Muscle of back (tissue), 13 donors: ENCODE measurements around the gene CEP126. TPM values are rescaled to one million over a fixed set of nuclear protein-coding genes. Genes with fewer than 3 reads are reported as not detected.

Experiments
- DNase-seq, 3 donors: peaks; one replicate each; pipeline versions ENCODE4 v3.0.0 to v3.0.0-alpha.2; 2013
- long read RNA-seq, 9 donors: transcript quantifications; one replicate each; lab custom pipeline, GENCODE V29; 2026
- polyA plus RNA-seq, 10 donors: library from polyadenylated mRNA; unstranded; fragments of 120-200 nt; gene quantifications; one replicate each; pipeline ENCODE4 v1.2.1, GENCODE V29; 2013; ENCODE audit not compliant: insufficient read length in 10 of 10

Gene CEP126, protein sequence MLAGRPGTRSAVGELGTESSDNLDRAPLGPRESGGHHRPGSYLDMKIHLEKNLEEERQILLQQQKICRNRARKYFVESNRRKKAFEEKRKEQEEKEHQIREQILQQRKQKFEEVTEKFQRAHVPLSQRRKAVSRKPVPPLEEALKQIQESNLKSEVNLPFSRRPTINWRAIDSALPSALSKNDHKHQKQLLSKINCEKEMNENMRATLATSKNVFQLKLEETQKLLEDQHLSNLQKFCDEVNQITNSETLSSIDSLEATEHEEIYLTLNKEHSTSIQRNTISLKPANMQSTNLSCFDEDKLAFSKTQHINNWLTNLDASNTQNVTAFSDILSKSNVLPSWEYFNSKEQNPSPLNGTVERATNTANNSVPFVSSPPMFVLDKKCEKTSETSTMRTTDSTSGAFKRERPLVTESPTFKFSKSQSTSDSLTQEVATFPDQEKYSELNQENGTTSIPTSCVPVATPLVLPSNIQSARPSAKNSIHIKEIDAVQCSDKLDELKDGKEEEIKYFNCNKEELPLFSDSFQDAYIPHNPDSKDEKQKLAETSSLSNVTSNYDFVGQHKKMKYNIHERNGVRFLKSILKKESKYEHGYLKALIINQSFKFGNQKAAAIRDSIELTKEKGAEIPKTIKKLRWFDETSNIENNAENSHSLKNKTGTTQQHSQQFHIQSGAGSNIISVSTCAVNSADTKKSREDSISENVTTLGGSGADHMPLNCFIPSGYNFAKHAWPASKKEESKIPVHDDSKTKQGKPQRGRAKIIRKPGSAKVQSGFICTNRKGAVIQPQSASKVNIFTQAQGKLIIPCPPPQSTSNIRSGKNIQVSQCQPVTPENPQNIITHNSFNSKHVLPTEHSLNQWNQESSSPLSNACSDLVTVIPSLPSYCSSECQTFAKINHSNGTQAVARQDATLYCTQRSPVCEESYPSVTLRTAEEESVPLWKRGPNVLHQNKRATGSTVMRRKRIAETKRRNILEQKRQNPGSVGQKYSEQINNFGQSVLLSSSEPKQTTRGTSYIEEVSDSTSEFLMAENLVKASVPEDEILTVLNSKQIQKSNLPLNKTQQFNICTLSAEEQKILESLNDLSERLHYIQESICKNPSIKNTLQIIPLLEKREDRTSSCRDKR
- 1 to 10 TPM; 2.7 to 7.5 (median 4.3) TPM for polyA plus RNA-seq
- long read RNA-seq, donor 1, result 0 reads
- long read RNA-seq, donor 2, result 0 reads
- long read RNA-seq, donor 3, result 0 reads
- long read RNA-seq, donor 4, result 0 reads
- long read RNA-seq, donor 5, result 0 reads
- long read RNA-seq, donor 6, result 0 reads
- long read RNA-seq, donor 7, result 0 reads
- long read RNA-seq, donor 8, result 0 reads
- long read RNA-seq, donor 9, result 0 reads

DNA sequence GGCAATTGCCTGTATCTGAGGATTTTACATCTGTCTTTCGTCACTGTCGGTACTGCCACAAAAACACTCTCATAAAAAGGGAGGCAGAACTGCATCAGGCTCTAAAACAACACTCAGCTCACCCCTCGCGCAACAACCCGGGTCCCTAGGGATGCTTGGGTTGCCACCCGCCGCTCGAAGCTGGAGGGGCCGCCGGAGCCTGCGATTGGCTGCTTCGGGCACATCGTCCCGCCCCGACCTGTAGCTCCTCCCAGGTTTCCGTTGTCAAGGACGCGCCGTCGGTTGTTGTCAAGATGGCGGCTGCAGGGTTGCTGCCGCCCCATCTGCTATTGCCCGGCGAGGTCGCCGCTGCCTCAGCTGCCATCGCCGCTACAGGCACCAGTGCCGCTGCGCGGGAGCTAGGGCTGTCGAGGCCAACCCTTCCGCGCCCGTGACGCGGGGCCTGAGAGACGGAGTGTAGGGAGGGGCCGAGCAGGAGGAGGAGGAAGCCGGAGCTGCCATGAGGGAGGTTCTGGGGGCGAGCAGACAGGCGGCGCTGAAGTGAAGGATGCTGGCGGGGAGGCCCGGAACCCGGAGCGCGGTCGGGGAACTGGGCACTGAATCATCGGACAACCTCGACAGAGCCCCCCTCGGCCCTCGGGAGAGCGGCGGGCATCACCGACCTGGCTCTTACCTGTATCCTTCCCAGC is at the start of gene CEP126:
Gene CEP126, plus strand, starts transcription at position 273 of the 689 bp plus-strand sequence. Its CDS starts 275 bp downstream, at position 548.
- DNase-seq, result peak; percentile 95 to 99 (median 96)

DNA sequence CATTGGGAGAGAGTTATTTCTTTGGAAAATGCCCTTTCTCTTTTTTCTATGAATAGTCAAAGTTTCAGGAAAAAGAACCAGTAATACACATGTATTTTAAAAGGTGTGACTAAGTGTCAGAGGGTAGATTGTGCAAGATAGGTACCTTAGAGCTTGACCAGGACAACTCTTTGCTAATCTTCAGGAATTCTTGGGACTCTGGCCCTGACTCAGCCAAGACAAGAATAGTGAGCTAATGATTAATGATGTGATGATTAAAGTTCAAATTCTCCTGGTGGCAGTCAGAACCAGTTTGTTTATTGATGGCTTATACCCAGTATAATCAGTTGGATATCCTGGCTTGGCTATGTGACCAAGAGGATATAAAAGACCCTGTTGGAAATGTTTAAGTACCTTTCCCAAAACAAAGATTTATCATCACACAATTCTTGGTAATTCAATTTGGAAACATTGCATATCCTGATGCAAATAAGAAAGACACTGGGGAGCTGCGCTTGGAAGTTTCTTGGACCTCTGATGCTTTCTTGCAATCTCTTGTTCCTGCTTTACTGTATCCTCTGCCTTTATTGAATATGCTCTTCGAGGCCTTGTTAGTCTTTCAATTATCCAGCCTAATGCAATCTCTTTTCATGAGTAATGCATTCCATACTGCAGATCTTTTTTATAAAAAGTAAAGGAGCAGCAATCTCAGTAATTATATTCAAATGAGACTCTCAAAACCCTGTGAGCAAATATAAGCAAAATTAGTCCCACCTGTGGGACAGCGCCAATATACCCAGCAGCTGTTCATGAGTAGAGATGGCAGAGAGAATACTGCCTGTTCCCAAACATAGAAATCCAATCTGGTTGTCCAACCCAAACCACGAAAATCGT is 48.0 kb upstream of the CEP126 start:
- DNase-seq, result peak in 2 of 3 donors; percentile 43 to 45

DNA sequence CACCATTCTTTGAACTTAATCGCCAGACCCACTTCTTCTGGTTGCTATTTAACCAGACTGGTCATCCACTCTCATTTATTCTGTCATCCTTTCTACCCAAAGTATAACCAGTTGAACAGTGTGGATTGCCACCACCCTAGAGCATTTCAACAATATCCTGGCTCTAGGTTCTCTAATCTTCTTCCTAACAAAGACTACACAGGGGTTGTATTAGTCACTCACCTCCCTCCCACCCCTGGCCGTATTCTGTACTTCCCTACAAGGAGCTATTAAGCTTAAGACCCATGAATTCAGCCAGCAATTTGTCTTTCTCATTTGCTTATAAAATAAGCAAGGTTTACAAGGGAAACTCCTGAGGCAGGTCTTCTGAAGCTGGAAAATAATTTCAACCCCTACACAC is 46.9 kb upstream of the CEP126 start:
- no peak for DNase-seq

DNA sequence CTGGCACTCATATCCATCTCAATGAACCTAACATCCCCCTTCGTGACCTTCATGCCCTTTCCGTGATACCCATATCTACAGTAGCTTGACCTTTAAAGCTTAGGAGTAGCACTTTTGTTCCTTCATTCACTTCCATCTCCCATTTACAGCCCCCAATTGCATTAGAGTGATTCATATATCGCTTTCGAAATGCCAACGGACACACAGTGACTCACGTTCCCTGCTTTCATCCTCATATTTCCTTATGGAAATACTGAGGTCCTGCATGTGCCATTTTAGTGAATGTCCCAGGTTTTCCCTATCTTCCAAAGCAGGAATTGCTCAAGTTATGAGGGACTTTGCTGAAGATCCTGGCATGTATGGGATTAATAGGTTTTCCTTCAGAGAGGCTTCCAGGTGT is 44.3 kb upstream of the CEP126 start:
- DNase-seq, result peak in 1 of 3 donors; percentile 52

DNA sequence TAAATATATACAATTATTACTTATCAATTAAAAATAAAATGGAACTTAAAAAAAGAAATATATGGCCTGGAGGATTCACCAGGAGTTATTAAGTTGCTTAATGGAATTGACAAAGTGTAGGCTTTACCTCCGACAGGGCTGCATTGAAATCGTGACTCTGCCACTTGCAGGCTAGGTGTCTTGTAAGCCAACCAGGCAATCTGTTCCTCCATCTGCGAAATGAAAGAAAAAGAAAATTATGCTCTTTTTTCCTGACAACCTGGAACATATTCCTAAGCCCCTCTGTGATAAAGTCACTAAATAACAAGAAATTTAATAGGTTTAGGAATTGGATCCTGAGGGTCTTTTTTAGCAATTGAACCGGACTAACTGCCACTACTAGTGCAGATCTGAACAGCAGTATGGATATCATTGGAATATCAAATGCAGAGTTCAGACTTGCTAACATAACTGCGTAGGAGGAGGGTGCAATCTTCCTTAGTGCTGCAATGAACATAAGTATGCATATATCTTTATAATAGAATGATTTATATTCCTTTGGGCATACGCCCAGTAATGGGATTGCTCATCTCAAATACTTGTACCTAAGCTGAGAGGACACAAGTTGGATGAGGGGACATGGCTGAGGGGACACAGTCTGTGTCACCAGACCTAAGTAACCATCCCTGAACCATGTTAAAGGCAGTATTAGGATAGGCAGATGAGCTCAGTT is 42.5 kb upstream of the CEP126 start:
- DNase-seq, result no peak

DNA sequence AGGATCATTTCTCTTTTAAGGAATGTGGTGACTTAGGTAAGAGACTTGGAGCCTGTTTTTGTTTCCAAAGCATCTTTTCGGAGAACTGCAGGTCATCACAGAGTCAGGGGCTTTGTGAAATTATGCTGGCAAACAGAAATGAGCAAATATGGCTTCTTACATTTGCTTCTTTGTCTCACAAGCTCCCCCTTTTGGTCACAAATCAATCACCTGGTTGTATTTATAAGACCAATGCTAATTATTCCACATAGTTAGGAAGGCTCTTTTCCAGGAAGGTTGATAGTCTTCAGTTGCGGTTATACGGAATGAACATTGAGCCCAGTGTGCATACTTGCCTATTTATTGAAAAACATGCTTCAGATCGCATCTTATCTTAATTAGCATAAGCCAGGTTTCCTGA is 34.6 kb upstream of the CEP126 start:
- no peak for DNase-seq

DNA sequence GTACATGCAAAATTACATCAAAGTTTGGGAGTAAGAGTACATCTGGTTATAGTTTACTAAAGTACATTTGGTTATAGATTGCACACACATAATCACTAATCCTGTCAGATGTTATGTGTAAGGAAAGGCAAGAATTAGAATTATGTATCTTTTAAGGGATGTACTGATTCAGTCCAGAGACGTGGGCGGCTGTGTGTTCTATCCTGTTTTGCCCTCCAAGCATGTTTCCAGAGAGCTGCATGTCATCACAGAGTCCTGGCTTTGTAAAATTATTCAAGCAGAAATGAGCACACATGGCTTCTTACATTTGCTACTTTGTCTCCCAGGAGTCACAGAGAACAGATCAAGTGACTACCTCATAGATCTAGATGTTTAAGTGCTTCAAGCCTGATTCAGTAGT is 33.2 kb upstream of the CEP126 start:
- DNase-seq, result no peak

DNA sequence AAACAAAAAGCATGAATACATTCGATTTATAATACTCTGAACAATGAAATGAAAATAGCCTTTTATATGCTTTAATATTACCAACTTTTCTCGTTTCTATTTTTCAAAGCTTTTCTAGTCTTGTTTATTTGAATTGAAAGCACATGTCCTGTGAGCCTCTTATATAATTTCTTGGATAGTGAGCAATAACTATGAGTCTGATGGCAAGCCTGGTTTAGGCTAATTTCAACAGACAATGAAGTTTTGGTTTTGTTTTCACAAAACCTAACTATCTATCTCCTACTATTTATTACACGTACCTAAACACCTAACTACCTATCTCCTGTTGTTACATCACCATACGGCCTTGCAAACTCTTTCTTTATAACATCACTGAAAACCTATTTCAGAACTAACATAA is 29.2 kb upstream of the CEP126 start:
- DNase-seq, result peak in 1 of 3 donors; percentile 34

DNA sequence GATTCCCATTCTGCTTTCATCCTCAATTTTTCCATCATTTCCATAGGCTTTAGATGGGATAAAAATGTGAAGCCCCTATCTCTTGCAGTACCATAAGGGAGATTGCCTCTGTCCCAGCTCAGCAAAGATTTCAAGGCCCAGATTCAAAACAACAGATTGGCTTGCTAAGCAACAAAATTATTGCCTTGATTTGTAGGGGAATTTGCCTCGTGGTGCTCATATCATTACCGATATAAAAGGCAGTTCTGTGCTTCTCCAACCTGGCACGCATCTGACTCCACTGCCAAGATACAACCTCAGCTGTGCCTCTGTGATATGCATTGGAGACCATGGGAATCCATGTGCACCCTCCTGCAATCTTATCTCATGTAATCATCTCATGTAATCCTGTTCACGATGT is 25.0 kb upstream of the CEP126 start:
- DNase-seq, result no peak

DNA sequence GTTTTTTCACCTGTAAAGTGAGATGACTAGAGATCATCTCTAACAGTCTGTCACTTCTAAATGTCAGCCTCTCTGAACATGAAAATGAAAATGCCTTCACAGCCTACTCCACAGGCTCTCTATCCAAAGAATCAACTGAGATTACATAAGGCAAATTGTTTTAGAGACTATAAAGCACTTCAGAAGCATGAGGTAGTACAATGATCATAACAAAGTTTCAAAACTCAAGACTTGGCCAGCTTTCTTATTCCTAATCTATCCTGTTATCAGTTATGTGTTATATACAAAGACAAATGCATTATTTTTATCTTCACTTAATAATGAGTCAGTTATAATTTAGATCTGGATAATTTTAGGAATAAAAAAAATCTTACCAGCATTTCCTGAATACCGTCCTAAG is 20.3 kb upstream of the CEP126 start:
- DNase-seq, result no peak

DNA sequence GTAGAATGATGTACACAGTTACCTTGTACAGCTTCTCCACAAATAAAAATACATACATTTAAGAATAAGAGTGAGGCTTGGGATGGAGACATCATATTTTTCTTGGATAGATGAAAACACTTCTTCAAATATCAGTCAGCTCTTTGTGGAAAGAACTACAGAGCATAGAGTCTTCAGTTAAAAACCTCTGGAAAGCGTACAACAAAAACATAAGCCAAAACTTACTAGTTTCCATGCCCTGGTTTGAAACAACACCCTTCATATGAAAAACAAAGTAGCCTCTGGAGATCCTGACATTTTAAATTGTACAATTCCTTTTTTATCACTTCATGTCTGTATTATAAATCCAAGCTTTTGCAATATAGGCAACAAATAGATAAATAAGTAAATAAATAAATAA is 7.0 kb upstream of the CEP126 start:
- peak in 1 of 3 donors; percentile 49 for DNase-seq

DNA sequence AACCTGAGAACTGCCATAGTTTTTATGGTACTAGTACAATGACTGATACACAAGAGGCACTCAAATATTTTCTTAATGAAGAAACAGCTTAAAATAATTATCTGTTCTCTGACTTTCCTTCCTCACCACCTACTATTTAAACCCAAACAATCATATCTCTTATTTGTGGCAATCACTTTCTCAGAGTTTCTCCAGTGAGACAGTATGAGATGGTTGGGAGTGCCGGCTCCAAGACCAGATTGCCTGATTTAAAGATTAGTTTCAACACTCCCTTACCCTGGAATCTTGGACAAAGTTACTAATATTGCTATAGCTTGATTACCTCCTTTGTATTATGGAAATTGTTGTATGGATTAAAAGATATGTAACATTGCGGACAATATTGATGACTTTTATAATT is 5.7 kb upstream of the CEP126 start:
- no peak for DNase-seq

DNA sequence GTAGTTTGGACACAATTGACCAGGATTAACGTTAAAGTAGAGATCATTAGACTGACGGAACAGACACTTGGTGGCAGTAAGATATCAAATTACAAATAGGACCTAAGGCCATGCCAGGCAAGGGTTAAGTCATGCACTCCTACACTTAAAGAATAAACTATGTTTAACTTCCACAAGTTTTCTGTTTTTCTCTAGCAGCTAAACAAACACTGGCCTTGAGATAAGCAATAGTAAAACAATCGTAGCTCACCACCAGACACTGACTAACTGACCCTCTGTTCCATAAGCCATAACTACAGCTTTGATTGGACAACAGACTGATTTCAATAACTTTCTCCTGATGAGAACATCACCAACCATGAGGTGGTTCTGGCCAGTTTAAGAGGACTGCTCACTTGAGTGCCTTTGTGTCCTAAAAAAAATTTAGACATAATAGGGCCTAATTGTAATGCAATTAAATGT is 2.0 kb upstream of the CEP126 start:
- no peak for DNase-seq

DNA sequence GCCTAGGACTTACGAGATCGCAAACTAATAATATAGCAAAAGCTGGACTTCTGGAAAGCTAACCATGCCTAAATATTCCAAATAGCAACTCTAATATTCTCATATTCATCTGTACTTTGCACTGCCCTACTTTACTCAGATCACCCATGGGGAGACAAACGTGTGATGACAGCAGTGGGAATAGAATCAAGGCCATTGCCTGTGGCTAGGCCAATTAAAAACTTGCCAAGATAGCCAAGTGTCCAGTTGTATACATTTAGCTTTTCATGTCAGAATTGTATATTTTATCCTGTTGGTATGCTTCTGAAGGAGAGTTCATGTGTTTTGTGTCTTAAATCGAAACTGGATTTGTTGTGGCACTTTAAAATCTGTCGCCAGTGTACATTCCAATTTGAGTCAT is 1.2 kb upstream of the CEP126 start:
- peak in 1 of 3 donors; percentile 19 for DNase-seq

DNA sequence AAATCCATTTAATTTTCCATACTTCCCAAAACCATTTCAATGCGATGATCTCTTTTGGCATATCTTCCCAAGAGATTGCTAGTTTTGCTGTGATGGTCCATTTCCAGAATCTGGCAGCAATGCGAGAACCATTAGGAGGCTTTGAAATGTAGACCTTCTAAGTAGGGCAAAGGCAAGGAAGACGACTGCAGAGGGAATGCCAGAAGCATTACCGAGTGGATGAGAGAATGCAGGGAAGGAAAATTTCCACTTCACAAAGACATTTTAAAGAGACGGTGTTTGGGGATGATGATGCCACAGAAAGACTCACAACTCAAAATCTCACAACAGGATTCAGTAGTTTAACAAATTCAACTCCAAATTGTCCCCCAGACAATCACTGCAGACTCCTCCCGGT is 471 bp upstream of the CEP126 start:
- DNase-seq, result peak in 2 of 3 donors; percentile 44 to 78

DNA sequence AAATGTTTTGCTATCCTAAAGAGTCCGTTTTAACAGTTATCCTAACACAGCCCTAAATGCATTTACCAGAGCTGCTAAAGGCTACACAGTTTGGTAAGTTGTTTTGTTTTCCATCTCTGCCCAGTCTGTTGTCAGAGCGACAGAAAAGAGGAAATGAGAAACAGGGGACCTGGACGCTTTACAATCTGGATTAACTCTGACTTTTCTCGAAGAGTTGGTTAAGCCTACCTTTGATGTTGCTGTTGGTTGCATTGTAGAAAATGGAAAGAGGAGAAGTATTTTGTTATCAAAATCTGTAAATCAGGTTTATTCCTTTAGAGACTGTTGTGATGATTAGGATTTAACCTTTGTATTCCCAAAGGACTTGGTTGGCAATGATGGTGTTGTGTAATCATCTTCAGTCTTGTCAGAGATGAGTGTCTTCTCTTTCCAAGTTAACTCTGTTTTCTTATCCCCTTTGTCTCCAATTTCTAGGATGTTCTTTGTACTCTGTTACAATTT is 1.0 kb downstream of the CEP126 start:
- peak; percentile 48 to 88 (median 80) for DNase-seq

DNA sequence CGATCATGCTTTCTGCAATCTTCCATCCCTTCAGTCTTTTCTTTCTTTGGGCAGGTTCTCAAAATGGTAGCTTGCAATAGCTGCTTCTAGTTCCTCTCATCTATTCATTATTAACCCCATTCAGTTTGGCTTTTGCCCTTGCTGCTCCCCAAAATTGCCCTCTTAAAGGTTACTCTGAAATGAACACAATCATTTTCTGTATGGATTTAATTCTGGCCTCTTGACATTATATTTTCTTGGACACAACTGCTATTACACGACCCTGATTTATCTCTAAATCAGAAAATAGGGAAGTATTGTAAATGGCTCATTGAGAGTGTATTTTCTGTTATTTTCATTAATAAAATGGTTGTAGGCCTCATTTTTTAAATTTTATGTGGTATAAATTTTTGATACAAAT is 1.6 kb downstream of the CEP126 start, which contains the start of gene ANGPTL5:
Gene ANGPTL5, minus strand, starts transcription at position 101 of the 400 bp plus-strand sequence. CDS start 8,613 bp downstream, outside the sequence.
- peak in 1 of 3 donors; percentile 22 for DNase-seq

DNA sequence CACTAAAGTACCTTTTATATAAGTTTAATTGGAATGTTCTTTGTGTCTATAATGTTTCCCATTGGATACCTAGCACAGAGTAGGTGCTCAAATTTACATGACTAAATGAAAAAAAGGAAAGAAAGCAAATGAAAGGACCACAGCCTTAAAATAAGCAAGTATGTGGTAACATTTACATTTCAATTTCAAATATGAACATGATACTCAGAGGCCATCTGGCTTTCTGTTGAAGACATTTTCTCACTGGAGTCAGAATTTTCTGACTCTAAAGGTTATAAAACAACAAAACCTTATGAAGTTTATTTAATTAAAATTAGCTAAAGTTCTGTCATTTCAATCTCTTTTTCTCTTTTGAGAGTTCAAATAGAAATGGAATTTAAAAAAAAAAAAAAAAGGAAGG is 2.4 kb downstream of the CEP126 start:
- no peak for DNase-seq

DNA sequence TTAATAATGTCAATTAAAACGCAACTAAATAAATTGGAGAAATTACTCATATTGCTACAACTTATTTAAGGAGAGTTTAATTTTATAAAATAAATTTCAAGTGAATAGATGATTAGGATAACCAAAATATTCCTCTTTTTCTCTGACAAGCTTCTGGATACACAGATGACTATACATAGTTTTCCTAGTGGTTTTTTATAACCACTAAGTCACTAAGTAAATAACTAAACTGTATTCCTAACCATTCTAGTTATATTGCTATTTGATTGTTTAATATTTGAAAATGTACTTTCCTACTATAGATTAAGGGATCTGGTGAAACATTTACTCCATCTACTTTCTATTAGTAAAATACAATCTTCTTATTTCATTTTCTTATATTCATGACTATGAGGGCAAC is 6.2 kb downstream of the CEP126 start:
- no peak for DNase-seq
